ENCODE data around the gene LSM10.

Gene LSM10

GRCh38 chr1:36440646-36441045 lies 42.9 kb upstream of the LSM10 start:
- TF ChIP-seq EZH2phosphoT487 (IDR thresholded peaks at IDR 0.05; ENCODE audit: borderline replicate concordance) (no peak), CTCF (conservative IDR thresholded peaks at IDR 0.05; ENCODE audit: low read length) (no peak)
- no peaks in the 10 kb centered on the region for H3K9me2 ChIP-seq (replicated peaks; ENCODE audit: low read depth, low read length)
- H3K4me3 ChIP-seq (ENCODE audit: low read length, poor library complexity, severe bottlenecking), result no peak overlapping the region
- no peak overlapping the region for H2AFZ ChIP-seq (ENCODE audit: low read length)
- no peaks in the 10 kb centered on the region for H3K27me3 ChIP-seq (ENCODE audit: insufficient read depth, low read length, poor library complexity, severe bottlenecking)
- H3K36me3 ChIP-seq (ENCODE audit: insufficient read depth, low read length), result no peaks in the 10 kb centered on the region
- H4K20me1 ChIP-seq (ENCODE audit: insufficient read depth, low read length, poor library complexity, severe bottlenecking), result no peaks in the 10 kb centered on the region
- H3K9ac ChIP-seq (ENCODE audit: low read depth, low read length, poor library complexity, severe bottlenecking), result no peak overlapping the region
- no peaks in the 10 kb centered on the region for H3K79me2 ChIP-seq (ENCODE audit: insufficient read depth, low read length)
- no peaks in the 10 kb centered on the region for H3F3A ChIP-seq (ENCODE audit: low read depth)
- no peak overlapping the region for H3K4me2 ChIP-seq (ENCODE audit: low read depth, low read length, poor library complexity, severe bottlenecking)
- no peaks in the 10 kb centered on the region for H3K4me1 ChIP-seq (ENCODE audit: insufficient read depth, low read length, poor library complexity, severe bottlenecking)
- no peaks in the 10 kb centered on the region for H3K9me3 ChIP-seq (ENCODE audit: insufficient read depth, low read depth, low read length)

- TF ChIP-seq EZH2phosphoT487 (IDR thresholded peaks at IDR 0.05; ENCODE audit: borderline replicate concordance) (no peak), CTCF (conservative IDR thresholded peaks at IDR 0.05; ENCODE audit: low read length) (no peak)
Measured at GRCh38 chr1:36440044-36440443, 42.3 kb upstream of the LSM10 start.

GRCh38 chr1:36438715-36439114 lies 41.0 kb upstream of the LSM10 start:
- Histone ChIP-seq H3K9me3 (ENCODE audit: insufficient read depth, low read depth, low read length) (no peaks in the 10 kb centered on the region), H4K20me1 (ENCODE audit: insufficient read depth, low read length, poor library complexity, severe bottlenecking) (no peaks in the 10 kb centered on the region), H3K79me2 (ENCODE audit: insufficient read depth, low read length) (no peaks in the 10 kb centered on the region), H3K9ac (ENCODE audit: low read depth, low read length, poor library complexity, severe bottlenecking) (no peak overlapping the region), H3K4me1 (ENCODE audit: insufficient read depth, low read length, poor library complexity, severe bottlenecking) (no peaks in the 10 kb centered on the region), H3K9me2 (replicated peaks; ENCODE audit: low read depth, low read length) (no peaks in the 10 kb centered on the region), H3K36me3 (ENCODE audit: insufficient read depth, low read length) (no peaks in the 10 kb centered on the region), H3F3A (ENCODE audit: low read depth) (no peaks in the 10 kb centered on the region), H3K27me3 (ENCODE audit: insufficient read depth, low read length, poor library complexity, severe bottlenecking) (no peaks in the 10 kb centered on the region), H2AFZ (ENCODE audit: low read length) (no peak overlapping the region), H3K4me3 (ENCODE audit: low read length, poor library complexity, severe bottlenecking) (no peak overlapping the region), H3K4me2 (ENCODE audit: low read depth, low read length, poor library complexity, severe bottlenecking) (no peak overlapping the region)
- TF ChIP-seq EZH2phosphoT487 (IDR thresholded peaks at IDR 0.05; ENCODE audit: borderline replicate concordance) (no peak), CTCF (conservative IDR thresholded peaks at IDR 0.05; ENCODE audit: low read length) (no peak)

More at GRCh38 chr1:36440044-36440443, 42.3 kb upstream of the LSM10 start:
- Histone ChIP-seq H2AFZ (ENCODE audit: low read length) (no peak overlapping the region), H4K20me1 (ENCODE audit: insufficient read depth, low read length, poor library complexity, severe bottlenecking) (no peaks in the 10 kb centered on the region), H3K9me2 (replicated peaks; ENCODE audit: low read depth, low read length) (no peaks in the 10 kb centered on the region), H3K9me3 (ENCODE audit: insufficient read depth, low read depth, low read length) (no peaks in the 10 kb centered on the region), H3K27me3 (ENCODE audit: insufficient read depth, low read length, poor library complexity, severe bottlenecking) (no peaks in the 10 kb centered on the region), H3K79me2 (ENCODE audit: insufficient read depth, low read length) (no peaks in the 10 kb centered on the region), H3K36me3 (ENCODE audit: insufficient read depth, low read length) (no peaks in the 10 kb centered on the region), H3F3A (ENCODE audit: low read depth) (no peaks in the 10 kb centered on the region), H3K4me3 (ENCODE audit: low read length, poor library complexity, severe bottlenecking) (no peak overlapping the region), H3K4me2 (ENCODE audit: low read depth, low read length, poor library complexity, severe bottlenecking) (no peak overlapping the region), H3K4me1 (ENCODE audit: insufficient read depth, low read length, poor library complexity, severe bottlenecking) (no peaks in the 10 kb centered on the region), H3K9ac (ENCODE audit: low read depth, low read length, poor library complexity, severe bottlenecking) (no peak overlapping the region)

Measured in Loucy (cell line).